ENCODE measurements around the gene TBC1D8.

Gene TBC1D8

GRCh38 chr2:101112772-101113157 is 38.4 kb downstream of the TBC1D8 start:
- no peak for DNase-seq (ENCODE audit: low read depth in 2 of 3, low spot score in 1 of 3)

DNA sequence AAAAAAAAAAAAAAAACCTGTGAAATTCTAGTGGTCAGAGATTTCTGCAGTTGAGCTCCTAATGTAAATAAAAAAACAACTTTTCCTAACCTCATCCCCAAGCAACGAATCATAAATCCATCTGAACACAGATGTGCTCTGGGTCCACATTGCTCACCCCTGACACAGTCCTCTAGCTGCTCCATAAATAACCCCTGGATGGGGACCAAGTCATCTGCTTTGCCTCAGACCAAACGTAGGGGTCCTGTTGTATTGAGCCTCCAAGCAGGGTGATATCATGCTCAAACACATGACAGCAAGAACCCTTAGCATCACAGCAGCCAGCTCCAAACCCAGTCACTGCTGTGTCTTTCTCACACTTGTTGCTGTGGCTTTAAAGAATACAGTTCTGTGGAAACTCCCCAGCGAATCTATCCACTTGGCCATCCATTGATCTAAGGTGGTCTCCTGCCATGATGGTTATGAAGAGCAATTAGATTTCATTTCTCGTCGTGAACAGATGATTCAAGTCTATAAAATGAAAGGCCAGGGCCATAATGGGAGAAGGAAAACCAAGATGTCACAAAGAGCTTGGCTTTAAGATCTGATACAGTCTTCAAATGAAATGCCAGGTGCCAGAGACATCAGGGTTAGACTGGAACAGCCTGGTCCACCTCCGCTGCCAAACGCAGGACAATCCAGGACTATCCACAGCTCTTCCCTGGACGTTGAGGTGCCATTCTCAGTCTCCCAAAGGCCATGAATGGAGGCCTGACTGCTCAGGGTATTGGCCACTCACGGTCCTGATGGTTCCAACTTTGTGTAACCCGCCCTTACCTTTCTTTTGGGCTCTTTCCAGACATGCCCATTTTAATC is 39.0 kb downstream of the TBC1D8 start:
- DNase-seq (ENCODE audit: low read depth in 2 of 3, low spot score in 1 of 3) = no peak

- DNase-seq (ENCODE audit: low read depth in 2 of 3, low spot score in 1 of 3) = no peak
Observed at GRCh38 chr2:101111262-101111838, 39.8 kb downstream of the TBC1D8 start.

DNA sequence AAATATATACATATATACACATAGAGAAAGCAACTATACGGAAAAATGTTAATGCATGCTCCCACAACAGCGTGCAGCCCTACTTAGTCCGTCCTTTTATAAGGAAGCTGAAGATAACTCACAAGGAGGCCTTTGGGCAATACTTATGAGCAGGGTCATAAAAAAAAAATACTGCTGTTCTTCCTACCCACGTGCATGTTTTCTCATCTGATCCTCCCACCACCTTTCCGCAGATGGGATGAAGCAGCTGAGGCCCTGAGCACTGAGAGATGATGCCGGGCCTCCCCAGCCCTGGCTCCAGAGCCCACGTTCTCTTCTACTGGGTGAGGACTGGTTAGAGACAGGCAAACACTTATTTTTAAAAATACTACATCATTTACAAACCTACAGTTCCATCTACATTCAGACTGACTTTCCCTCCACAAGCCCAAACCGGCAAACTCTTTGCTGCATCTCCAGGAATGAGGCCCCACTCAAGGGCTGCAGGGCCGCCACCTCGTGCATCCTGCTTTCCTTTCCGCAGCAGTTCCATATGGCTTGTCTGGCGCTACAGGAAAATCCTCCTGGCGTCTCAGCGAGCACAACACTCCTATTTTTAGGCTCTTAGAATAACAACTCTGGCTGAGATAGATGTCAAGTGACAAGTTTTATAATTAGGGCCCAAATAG is 41.6 kb downstream of the TBC1D8 start:
- no peak for DNase-seq (ENCODE audit: low read depth in 2 of 3, low spot score in 1 of 3)

GRCh38 chr2:101108357-101108756 is 42.8 kb downstream of the TBC1D8 start:
- no peak for DNase-seq (ENCODE audit: low read depth in 2 of 3, low spot score in 1 of 3)

DNA sequence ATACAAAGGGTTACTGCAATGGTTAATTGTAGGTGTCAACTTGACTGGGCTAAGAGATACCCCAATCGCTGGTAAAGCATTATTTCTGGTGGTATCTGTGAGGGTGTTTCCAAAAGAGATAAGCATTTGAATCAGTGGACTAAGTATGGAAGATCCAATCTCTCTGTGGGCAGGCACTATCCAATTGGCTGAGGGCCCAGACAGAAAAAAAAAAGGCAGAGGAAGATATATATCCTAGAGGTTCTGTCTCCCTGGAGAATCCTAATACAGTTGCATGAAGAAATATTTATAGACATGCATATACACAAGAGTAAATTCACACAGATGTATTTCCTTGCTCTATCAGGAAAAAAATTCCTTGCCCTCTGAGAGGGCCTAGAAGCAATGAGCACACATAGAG is 43.9 kb downstream of the TBC1D8 start:
- DNase-seq (ENCODE audit: low read depth in 2 of 3, low spot score in 1 of 3) = no peak

DNA sequence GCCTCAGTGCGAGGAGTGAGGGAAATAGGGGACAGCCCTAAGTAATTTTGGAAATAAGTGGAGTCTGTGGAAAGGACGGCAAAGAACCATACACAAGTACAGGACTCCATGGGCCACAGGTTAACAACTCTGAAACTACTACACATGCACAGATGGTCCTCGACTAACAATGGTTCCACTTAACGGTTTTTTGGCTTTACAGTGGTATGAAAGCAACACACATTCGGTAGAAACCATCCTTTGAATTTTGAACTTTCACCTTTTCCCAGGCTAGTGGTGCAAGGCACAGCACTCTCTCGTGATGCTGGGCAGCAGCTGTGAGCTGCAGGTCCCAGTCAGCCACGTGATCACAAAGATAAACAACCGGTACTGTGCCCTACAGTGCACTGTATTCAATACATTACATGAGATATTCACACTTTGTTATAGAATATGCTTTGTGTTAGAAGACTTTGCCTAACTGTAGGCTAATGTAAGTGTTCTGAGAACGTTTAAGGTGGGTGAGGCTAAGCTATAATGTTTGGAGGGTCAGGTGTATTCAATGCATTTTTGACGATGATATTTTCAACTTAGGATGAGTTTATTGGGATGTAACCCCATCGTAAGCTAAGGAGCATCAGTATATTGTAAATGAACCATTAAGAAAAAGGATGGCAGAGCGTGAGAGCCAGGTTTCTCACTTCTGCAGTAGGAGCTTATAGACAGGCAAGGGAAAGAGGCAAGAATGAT is 44.6 kb downstream of the TBC1D8 start:
- no peak for DNase-seq (ENCODE audit: low read depth in 2 of 3, low spot score in 1 of 3)

GRCh38 chr2:101105654-101106053 is 45.5 kb downstream of the TBC1D8 start:
- no peak for DNase-seq (ENCODE audit: low read depth in 2 of 3, low spot score in 1 of 3)

GRCh38 chr2:101097638-101098037 is 53.5 kb downstream of the TBC1D8 start:
- DNase-seq (ENCODE audit: low read depth in 2 of 3, low spot score in 1 of 3) = no peak

- DNase-seq (ENCODE audit: low read depth in 2 of 3, low spot score in 1 of 3) = no peak
Observed at GRCh38 chr2:101096619-101097142, 54.5 kb downstream of the TBC1D8 start.

- DNase-seq (ENCODE audit: low read depth in 2 of 3, low spot score in 1 of 3) = no peak
Observed at GRCh38 chr2:101094351-101094750, 56.8 kb downstream of the TBC1D8 start.

DNA sequence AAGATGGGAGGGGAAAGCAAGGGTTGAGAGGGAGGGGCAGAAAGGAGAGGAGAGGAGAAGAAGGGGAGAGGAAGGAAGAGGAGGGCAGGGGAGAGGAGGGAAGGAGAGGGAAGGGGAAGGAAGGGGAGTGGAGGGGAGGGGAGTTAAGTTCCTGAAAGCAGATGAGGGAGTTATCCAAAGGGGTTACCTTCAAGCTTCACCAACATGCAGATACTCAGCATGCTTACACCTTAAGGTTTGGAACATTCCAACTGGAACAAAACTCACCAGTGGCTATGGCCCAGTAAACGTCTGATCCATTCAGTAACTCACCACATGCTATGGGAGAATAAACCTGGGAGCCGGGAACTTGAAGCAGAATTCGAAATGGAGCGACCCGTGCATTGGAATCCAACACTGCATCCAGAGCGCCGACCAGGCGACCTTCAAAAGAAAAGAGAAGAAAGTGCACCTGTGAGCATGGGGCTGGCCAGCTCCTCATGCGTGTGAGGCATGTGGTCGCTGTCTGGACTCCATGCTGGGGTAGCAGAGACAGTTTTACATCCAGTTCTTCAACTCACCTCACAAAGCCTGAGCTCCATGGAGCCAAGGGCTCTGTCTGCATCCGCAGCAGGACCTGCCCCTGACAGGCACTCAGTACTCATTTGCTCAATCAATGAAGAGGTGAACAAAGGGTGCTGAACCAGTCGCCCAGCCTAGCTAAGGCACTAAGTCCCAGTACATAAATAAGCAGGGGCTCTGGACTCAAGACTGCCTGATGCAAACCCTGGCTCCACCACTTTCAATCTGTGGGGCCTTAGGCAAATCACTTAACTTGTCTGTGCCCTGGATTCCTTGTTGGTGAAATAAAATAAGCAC is 61.0 kb downstream of the TBC1D8 start:
- DNase-seq (ENCODE audit: low read depth in 2 of 3, low spot score in 1 of 3) = no peak

GRCh38 chr2:101089419-101089818 is 61.8 kb downstream of the TBC1D8 start:
- DNase-seq (ENCODE audit: low read depth in 2 of 3, low spot score in 1 of 3) = peak in 1 of 3 donors; percentile 2

GRCh38 chr2:101087638-101088037 is 63.5 kb downstream of the TBC1D8 start:
- DNase-seq (ENCODE audit: low read depth in 2 of 3, low spot score in 1 of 3) = no peak

DNA sequence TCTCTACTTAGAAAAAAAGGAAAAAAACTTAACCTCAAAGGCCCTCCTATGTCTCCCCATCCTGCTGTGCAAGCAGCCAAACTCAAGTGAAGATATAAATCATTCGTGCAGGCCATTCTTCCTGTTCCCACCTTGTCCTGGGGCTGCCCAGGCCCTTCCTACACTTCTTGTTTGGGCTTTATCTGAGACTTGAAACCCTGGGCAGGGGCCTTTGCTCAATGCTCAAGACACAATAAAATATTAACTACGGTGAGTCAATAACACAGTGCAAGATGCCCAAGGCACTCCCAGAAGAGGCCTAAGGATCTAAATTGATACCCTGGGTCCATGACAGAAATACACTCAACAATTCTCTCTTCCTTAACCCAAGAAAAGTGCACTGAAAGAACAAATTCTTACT is 67.6 kb downstream of the TBC1D8 start:
- DNase-seq (ENCODE audit: low read depth in 2 of 3, low spot score in 1 of 3) = no peak

DNA sequence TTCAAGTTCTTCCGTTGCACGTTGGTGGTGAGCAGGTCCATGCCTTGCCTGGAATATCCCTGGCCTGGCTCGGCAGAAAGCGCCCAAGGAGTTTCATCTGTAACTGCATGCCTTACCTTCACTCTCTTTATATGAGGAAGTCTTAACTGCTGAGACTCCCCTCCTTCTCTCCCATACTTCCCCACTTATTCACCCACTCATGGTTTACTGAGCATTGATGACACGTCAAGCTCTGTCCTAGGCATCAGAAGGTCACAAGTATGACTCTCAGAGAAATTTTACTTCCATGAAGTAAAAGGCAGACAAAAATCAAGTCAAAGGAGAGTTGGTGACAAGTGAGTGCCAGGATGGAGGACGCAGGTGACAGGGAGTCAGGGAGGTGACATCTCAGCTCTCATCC is 68.2 kb downstream of the TBC1D8 start:
- DNase-seq (ENCODE audit: low read depth in 2 of 3, low spot score in 1 of 3) = no peak

- no peak for DNase-seq (ENCODE audit: low read depth in 2 of 3, low spot score in 1 of 3)
Observed at GRCh38 chr2:101081375-101081907, 69.7 kb downstream of the TBC1D8 start.

DNA sequence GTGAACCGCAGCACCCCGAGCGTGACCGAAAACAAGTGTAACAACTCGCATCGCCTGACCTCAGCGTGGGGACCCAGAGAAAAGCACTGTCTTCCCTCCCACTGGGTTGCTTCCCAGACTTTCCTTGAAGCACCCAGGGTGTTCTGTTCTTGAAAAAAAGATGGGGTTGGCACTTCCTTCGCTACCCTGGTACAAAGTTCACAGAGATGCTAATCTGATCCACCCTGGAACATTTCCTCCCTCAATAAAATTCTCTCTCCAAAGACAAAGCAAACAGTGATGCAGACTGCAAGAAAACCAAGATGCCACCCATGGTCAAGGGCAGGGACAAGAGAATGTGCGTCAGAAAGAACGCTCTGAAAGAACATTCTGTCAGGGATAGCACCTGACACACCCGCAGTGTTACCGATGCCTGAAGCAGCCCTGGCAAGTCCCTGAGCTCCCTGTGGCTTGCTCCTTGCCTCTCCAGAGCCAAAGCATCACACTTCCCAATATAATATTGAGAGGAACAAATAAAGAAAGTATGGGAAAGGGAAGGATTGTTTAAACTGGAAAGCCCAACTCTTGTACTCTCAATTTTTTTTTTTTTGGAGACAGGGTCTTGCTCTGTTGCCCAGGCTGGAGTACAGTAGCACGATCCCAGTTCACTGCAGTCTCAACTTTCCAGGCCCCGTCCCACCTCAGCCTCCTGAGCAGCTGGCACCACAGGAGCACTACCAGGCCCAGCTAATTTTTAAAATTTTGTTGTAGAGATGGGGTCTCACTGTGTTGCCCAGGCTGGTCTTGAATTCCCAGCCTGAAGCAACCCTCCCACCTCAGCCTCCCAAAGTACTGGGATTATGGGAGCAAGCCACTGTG is 70.7 kb downstream of the TBC1D8 start:
- DNase-seq (ENCODE audit: low read depth in 2 of 3, low spot score in 1 of 3) = no peak

GRCh38 chr2:101076581-101076980 is 74.6 kb downstream of the TBC1D8 start:
- no peak for DNase-seq (ENCODE audit: low read depth in 2 of 3, low spot score in 1 of 3)
